ENCODE results near the gene CD99.

DNA sequence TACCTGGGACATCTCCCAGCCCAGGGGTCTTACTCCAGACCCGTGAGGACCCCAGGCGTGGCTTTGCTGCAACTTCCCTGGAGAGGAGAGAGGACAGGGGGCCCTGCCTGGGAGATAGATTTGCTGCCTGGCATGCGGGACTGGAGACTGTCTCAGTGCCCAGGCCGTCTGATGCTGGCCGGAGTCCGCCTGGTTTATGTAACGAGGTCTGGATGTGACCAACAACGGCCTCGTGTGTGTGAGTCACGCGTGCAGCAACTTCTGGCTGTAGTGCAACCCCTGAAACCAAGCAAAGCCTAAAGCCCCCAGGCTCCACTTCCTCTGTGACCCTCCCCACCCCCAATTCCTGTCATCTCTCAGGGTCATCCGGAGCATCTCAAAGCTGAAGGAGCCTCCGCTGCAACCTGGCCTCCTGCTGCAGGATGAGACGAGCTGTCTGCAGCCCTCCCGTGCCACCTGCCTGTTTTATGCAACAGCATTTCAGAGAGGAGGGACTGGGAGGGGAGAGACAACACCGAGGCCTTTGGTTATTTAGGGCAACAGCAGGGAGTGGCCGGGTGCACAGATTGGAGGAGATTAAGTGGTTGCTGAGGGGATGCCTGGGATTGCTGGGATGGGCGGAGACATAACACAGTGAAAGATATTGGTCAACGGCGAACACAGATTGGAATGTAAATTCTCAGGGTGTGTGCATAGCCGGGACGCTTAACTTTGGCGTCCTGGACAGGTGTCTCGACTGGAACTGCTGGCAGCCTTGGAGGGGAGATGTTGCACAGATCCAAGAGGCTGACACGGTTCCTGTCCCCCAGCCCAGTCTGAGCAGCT lies 76.7 kb downstream of the CD99 start:
- TF ChIP-seq CTCF (conservative IDR thresholded peaks at IDR 0.05 in 1 of 2, IDR thresholded peaks at IDR 0.05 in 1 of 2; ENCODE audit: low read depth in 1 of 2, low read length in 2 of 2) = no peak
- no peak for TF ChIP-seq EZH2 (IDR thresholded peaks at IDR 0.05; ENCODE audit: low read length, missing control alignments)

All from fibroblast of lung (primary cell).